Astrocyte (in vitro differentiated cells and primary cell): Measurements from ENCODE around the gene SERPINE2. TPM values are rescaled to one million over a fixed set of nuclear protein-coding genes. Genes with fewer than 3 reads are reported as not detected.

Experiments used
- DNase-seq: peaks from one replicate; pipeline ENCODE4 v3.0.0-alpha.2; 2010; ENCODE audit warnings: low read depth
- FAIRE-seq: peaks from 2 replicates; lab custom pipeline; 2011; peaks lifted over from hg19 to GRCh38; lab: Jason Lieb, UNC
- H2AFZ ChIP-seq: 2 replicates; pipeline ENCODE4 v1.6.0; 2012; ENCODE audit warnings: low read depth, low read length, inconsistent platforms
- H3K27ac ChIP-seq: 2 replicates; pipeline ENCODE4 v1.5.1; 2011; ENCODE audit warnings: low read depth, low read length, inconsistent platforms
- H3K27me3 ChIP-seq: 2 replicates; pipeline ENCODE4 v1.6.0; 2011; ENCODE audit warnings: low read length, inconsistent platforms; ENCODE audit not compliant: insufficient read depth
- H3K36me3 ChIP-seq: 2 replicates; pipeline ENCODE4 v1.5.1; 2011; ENCODE audit warnings: low read length, inconsistent platforms; ENCODE audit not compliant: insufficient read depth
- H3K4me1 ChIP-seq: 2 replicates; pipeline ENCODE4 v1.5.1; 2011; ENCODE audit warnings: low read length, inconsistent platforms; ENCODE audit not compliant: insufficient read depth
- H3K4me2 ChIP-seq: 2 replicates; pipeline ENCODE4 v1.6.0; 2012; ENCODE audit warnings: low read length, inconsistent platforms
- H3K4me3 ChIP-seq: 2 replicates; pipeline ENCODE4 v1.5.1; 2011; ENCODE audit warnings: low read depth, mild to moderate bottlenecking, low read length, inconsistent platforms; ENCODE audit not compliant: insufficient read depth
- H3K79me2 ChIP-seq: 2 replicates; pipeline ENCODE4 v1.6.0; 2012; ENCODE audit warnings: mild to moderate bottlenecking, low read length, inconsistent platforms; ENCODE audit not compliant: insufficient read depth
- H3K9ac ChIP-seq: 2 replicates; pipeline ENCODE4 v1.6.0; 2012; ENCODE audit warnings: mild to moderate bottlenecking, low read length, inconsistent platforms
- H3K9me3 ChIP-seq: 2 replicates; pipeline ENCODE4 v1.5.1; 2012; ENCODE audit warnings: low read depth, mild to moderate bottlenecking, low read length, inconsistent platforms; ENCODE audit not compliant: insufficient read depth
- H4K20me1 ChIP-seq: 2 replicates; pipeline ENCODE4 v1.6.0; 2012; ENCODE audit warnings: low read length, inconsistent platforms; ENCODE audit not compliant: insufficient read depth
- H3K27ac Mint-ChIP-seq: one replicate; pipeline ENCODE4 v1.8.0; 2021; ENCODE audit warnings: mild to moderate bottlenecking, mixed read lengths; ENCODE audit not compliant: unreplicated experiment
- H3K27me3 Mint-ChIP-seq: one replicate; pipeline ENCODE4 v1.8.0; 2021; ENCODE audit warnings: low read depth, mixed read lengths; ENCODE audit not compliant: unreplicated experiment
- H3K36me3 Mint-ChIP-seq: one replicate; pipeline ENCODE4 v1.8.0; 2021; ENCODE audit warnings: low read depth, mixed read lengths; ENCODE audit not compliant: unreplicated experiment
- H3K4me1 Mint-ChIP-seq: one replicate; pipeline ENCODE4 v1.8.0; 2021; ENCODE audit warnings: low read depth, mixed read lengths; ENCODE audit not compliant: unreplicated experiment
- H3K4me3 Mint-ChIP-seq: one replicate; pipeline ENCODE4 v1.8.0; 2021; ENCODE audit warnings: mild to moderate bottlenecking, moderate library complexity, mixed read lengths; ENCODE audit not compliant: unreplicated experiment
- H3K9me3 Mint-ChIP-seq: one replicate; pipeline ENCODE4 v1.8.0; 2021; ENCODE audit warnings: mild to moderate bottlenecking, mixed read lengths; ENCODE audit not compliant: unreplicated experiment
- CTCF ChIP-seq: IDR thresholded peaks from 2 replicates; pipeline ENCODE4 v1.5.1; 2011; ENCODE audit warnings: low read depth, mild to moderate bottlenecking, inconsistent platforms, low read length, moderate library complexity; ENCODE audit not compliant: insufficient read depth
- EZH2 ChIP-seq: IDR thresholded peaks from 2 replicates; pipeline ENCODE4 v1.6.1; 2012; ENCODE audit warnings: mild to moderate bottlenecking, low read length, inconsistent platforms; ENCODE audit not compliant: insufficient read depth
- total RNA-seq: library from RNA; stranded (reverse); gene quantifications from 2 replicates; pipeline ENCODE4 v1.2.1, GENCODE V29; 2021

The SERPINE2 gene
- total RNA-seq, 1 donor from 2014 or later, result 375 TPM

DNA sequence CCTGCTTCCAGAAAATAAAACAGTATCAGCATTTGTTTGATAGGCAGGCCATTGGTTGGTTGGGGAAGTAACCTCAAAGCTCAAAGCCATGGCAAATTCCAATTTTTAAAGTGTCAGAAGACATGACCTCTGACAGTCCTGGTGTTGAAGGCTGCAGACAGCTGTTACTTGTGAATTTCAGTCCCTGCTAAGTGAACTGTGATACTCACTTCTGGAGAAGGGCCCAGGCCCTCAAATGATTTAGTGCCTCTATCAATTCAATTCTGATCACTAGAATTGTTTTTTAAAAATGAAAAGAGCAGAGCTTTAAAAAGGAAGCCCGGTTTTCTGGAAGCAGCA, 58.7 kb downstream of the SERPINE2 start:
- no peak overlapping the region for H3K4me3 Mint-ChIP-seq
- no peaks in the 10 kb centered on the region for H3K79me2 ChIP-seq
- peaks cover 16% of the 10 kb centered on the region for H3K36me3 Mint-ChIP-seq
- H3K4me1 Mint-ChIP-seq, result peaks cover 20% of the 10 kb centered on the region
- no peaks in the 10 kb centered on the region for H4K20me1 ChIP-seq
- no peaks in the 10 kb centered on the region for H3K9me3 Mint-ChIP-seq
- no peak overlapping the region for H3K9ac ChIP-seq
- H3K27ac Mint-ChIP-seq, result peak overlapping the region; percentile 26
- H3K4me2 ChIP-seq, result no peak overlapping the region
- no peaks in the 10 kb centered on the region for H3K9me3 ChIP-seq
- no peaks in the 10 kb centered on the region for H3K27me3 ChIP-seq
- FAIRE-seq, result no peak
- no peak overlapping the region for H2AFZ ChIP-seq
- no peaks in the 10 kb centered on the region for H3K27me3 Mint-ChIP-seq
- no peak overlapping the region for H3K4me3 ChIP-seq
- peaks cover 5% of the 10 kb centered on the region for H3K4me1 ChIP-seq
- DNase-seq, result no peak
- H3K36me3 ChIP-seq, result peaks cover 11% of the 10 kb centered on the region
- no peak overlapping the region for H3K27ac ChIP-seq
- no peak for TF ChIP-seq EZH2

- H3K4me3 ChIP-seq, result no peak overlapping the region
- Mint-ChIP-seq H3K4me3 (peak overlapping the region; percentile 27), H3K27me3 (no peaks in the 10 kb centered on the region), H3K27ac (peak overlapping the region; percentile 34), H3K4me1 (peaks cover 20% of the 10 kb centered on the region), H3K36me3 (peaks cover 16% of the 10 kb centered on the region), H3K9me3 (no peaks in the 10 kb centered on the region)
- H4K20me1 ChIP-seq, result no peaks in the 10 kb centered on the region
- FAIRE-seq, result no peak
- peaks cover 5% of the 10 kb centered on the region for H3K4me1 ChIP-seq
- no peaks in the 10 kb centered on the region for H3K27me3 ChIP-seq
- TF ChIP-seq EZH2 (no peak), CTCF (no peak)
- peaks cover 11% of the 10 kb centered on the region for H3K36me3 ChIP-seq
- no peaks in the 10 kb centered on the region for H3K79me2 ChIP-seq
- DNase-seq, result peak; percentile 56
- no peak overlapping the region for H3K27ac ChIP-seq
- no peaks in the 10 kb centered on the region for H3K9me3 ChIP-seq
- no peak overlapping the region for H3K4me2 ChIP-seq
- no peak overlapping the region for H3K9ac ChIP-seq
- H2AFZ ChIP-seq, result no peak overlapping the region
Observed at GRCh38 chr2:223979730-223980396, 59.2 kb downstream of the SERPINE2 start.

DNA sequence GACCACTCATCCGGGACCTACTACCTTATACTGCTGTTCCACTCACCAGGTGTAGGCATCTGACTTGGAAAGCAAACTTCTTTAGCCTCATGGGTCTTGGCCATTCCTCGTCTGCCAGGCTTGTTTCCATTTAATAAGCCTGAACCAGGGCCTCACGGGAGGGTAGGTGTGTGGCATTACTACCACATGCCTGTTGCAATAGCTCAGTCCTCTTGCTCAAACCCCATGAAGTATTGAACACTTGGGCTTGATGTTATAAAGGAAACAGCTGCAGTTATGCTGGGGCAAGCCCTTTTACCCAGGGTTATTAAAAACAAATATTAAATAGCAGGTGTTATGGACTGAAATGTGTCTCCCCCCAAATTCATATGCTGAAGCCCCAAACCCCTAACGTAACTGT, 60.6 kb downstream of the SERPINE2 start:
- FAIRE-seq, result no peak
- H3K36me3 ChIP-seq, result peaks cover 10% of the 10 kb centered on the region

More for the DNA sequence above, 60.6 kb downstream of the SERPINE2 start:
- TF ChIP-seq CTCF (no peak), EZH2 (no peak)
- Mint-ChIP-seq H3K36me3 (peaks cover 10% of the 10 kb centered on the region), H3K27me3 (no peaks in the 10 kb centered on the region), H3K27ac (no peak overlapping the region), H3K4me1 (peaks cover 20% of the 10 kb centered on the region), H3K9me3 (no peaks in the 10 kb centered on the region), H3K4me3 (no peak overlapping the region)
- Histone ChIP-seq H3K79me2 (no peaks in the 10 kb centered on the region), H2AFZ (no peak overlapping the region), H3K27ac (no peak overlapping the region), H4K20me1 (no peaks in the 10 kb centered on the region), H3K9ac (no peak overlapping the region), H3K4me1 (peaks cover 5% of the 10 kb centered on the region), H3K4me3 (no peak overlapping the region), H3K27me3 (no peaks in the 10 kb centered on the region), H3K4me2 (no peak overlapping the region), H3K9me3 (no peaks in the 10 kb centered on the region)
- no peak for DNase-seq
